DOHH2 (cell line): ENCODE data around the gene MXRA5.

Source experiments
- H3F3A ChIP-seq: fragments of 200-600 bp; sonication (generic), shearing (Covaris generic); 2 replicates; pipeline ENCODE4 v1.6.0; 2016; ENCODE audit warnings: antibody characterized with exemption, mild to moderate bottlenecking; ENCODE audit not compliant: control insufficient read depth, insufficient read depth
- H3K27ac ChIP-seq: fragments of 200-600 bp; sonication (generic); 2 replicates; pipeline ENCODE4 v1.5.1; 2014; ENCODE audit warnings: low read depth, mild to moderate bottlenecking, low read length, moderate library complexity
- H3K27me3 ChIP-seq: fragments of 200-600 bp; sonication (generic); 2 replicates; pipeline ENCODE4 v1.6.1; 2014; ENCODE audit warnings: mild to moderate bottlenecking, low read length, mixed read lengths; ENCODE audit not compliant: control insufficient read depth
- H3K36me3 ChIP-seq: fragments of 200-600 bp; sonication (generic); 2 replicates; pipeline ENCODE4 v1.6.1; 2014; ENCODE audit warnings: mild to moderate bottlenecking, low read length, moderate library complexity, mixed read lengths; ENCODE audit not compliant: control insufficient read depth
- H3K4me1 ChIP-seq: fragments of 200-600 bp; sonication (generic); 2 replicates; pipeline ENCODE4 v1.6.1; 2014; ENCODE audit warnings: mild to moderate bottlenecking, low read length, mixed read lengths; ENCODE audit not compliant: control insufficient read depth
- H3K4me2 ChIP-seq: fragments of 200-600 bp; sonication (generic); 2 replicates; pipeline ENCODE4 v1.6.0; 2014; ENCODE audit warnings: mild to moderate bottlenecking, low read length, moderate library complexity
- H3K4me3 ChIP-seq: fragments of 200-600 bp; sonication (generic); 2 replicates; pipeline ENCODE4 v1.5.1; 2014; ENCODE audit warnings: mild to moderate bottlenecking, low read length, mixed read lengths
- H3K79me2 ChIP-seq: fragments of 200-600 bp; sonication (generic); 2 replicates; pipeline ENCODE4 v1.6.1; 2014; ENCODE audit warnings: mild to moderate bottlenecking, low read length, mixed read lengths; ENCODE audit not compliant: control insufficient read depth
- H3K9me2 ChIP-seq: fragments of 200-600 bp; sonication (generic); replicated peaks from 2 replicates; pipeline ENCODE4 v1.6.1; 2014; ENCODE audit warnings: mild to moderate bottlenecking, low read length, mixed read lengths; ENCODE audit not compliant: control insufficient read depth
- H3K9me3 ChIP-seq: fragments of 200-600 bp; sonication (generic); 2 replicates; pipeline ENCODE4 v1.6.1; 2014; ENCODE audit warnings: antibody characterized with exemption, low read length, mixed read lengths; ENCODE audit not compliant: control insufficient read depth, insufficient read depth
- H4K20me1 ChIP-seq: fragments of 200-600 bp; sonication (generic); 2 replicates; pipeline ENCODE4 v1.6.0; 2014; ENCODE audit warnings: low read depth, mild to moderate bottlenecking, antibody characterized with exemption, low read length, moderate library complexity; ENCODE audit not compliant: control insufficient read depth, insufficient read depth
- EZH2phosphoT487 ChIP-seq: fragments of 200-600 bp; sonication (generic); IDR thresholded peaks from 2 replicates; pipeline ENCODE4 v1.6.1; 2017; ENCODE audit warnings: borderline replicate concordance, mild to moderate bottlenecking, antibody characterized with exemption, low read length, moderate library complexity, mixed read lengths
- TF ChIP-seq, protein P1 (sequence below): fragments of 200-600 bp; sonication (generic); IDR thresholded peaks from one replicate; pipeline ENCODE4 v1.5.1; 2014; ENCODE audit warnings: antibody characterized with exemption, mild to moderate bottlenecking, low read depth, low read length; ENCODE audit not compliant: poor library complexity, severe bottlenecking

The MXRA5 gene

DNA sequence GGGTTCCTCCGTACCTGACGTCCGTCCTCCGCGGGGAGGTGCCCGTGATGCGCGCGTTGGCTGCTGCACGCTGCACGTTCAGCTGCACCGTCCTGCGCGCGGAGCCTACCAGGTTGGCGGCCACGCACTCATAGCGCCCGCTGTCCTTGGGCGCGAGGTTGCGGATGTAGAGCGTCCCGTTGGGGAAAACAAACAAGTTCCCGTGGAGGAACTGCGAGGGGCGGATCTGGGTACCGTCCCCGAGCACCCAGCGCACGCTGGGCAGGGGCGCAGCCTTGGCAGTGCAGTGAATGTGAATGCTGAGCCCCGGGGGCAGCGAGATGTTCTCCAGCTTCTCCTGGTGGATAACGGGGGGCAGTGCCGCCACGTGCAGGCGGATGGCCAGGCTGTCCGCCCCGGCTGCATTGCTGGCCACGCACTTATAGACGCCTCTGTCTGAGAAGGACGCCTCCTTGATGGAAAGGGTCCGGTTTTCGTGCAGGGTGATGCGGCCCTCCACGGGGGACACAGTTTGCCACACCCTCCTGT is 29.2 kb downstream of the MXRA5 start:
- Histone ChIP-seq H3K4me3 (no peak overlapping the region), H3K9me2 (no peaks in the 10 kb centered on the region), H3K9me3 (no peaks in the 10 kb centered on the region), H3K4me1 (no peaks in the 10 kb centered on the region), H3K4me2 (no peak overlapping the region), H3K79me2 (no peaks in the 10 kb centered on the region), H3K36me3 (no peaks in the 10 kb centered on the region), H3K27me3 (no peaks in the 10 kb centered on the region), H3F3A (no peaks in the 10 kb centered on the region), H4K20me1 (no peaks in the 10 kb centered on the region), H3K27ac (no peak overlapping the region)
- TF ChIP-seq, protein P1, sequence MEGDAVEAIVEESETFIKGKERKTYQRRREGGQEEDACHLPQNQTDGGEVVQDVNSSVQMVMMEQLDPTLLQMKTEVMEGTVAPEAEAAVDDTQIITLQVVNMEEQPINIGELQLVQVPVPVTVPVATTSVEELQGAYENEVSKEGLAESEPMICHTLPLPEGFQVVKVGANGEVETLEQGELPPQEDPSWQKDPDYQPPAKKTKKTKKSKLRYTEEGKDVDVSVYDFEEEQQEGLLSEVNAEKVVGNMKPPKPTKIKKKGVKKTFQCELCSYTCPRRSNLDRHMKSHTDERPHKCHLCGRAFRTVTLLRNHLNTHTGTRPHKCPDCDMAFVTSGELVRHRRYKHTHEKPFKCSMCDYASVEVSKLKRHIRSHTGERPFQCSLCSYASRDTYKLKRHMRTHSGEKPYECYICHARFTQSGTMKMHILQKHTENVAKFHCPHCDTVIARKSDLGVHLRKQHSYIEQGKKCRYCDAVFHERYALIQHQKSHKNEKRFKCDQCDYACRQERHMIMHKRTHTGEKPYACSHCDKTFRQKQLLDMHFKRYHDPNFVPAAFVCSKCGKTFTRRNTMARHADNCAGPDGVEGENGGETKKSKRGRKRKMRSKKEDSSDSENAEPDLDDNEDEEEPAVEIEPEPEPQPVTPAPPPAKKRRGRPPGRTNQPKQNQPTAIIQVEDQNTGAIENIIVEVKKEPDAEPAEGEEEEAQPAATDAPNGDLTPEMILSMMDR: no peak
- no peak for TF ChIP-seq EZH2phosphoT487

DNA sequence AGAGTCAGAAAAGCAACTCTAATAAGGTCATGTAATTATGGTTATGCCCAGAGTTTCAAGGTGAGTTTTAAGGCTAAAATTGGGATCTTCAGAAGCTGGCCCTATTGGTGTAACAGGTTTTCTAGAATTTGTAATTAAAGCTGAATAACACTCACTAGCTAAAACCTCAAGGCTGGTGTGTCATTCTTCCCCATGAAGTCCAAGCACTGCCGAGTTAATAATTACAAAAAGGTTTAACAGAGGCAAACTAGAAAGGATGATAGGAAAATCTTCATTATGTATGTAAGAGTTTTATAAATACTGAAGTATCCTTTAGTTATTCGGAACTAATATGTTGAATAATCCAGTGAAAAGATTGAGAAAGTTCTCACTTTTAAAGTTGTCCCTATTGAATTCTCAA is 34.3 kb downstream of the MXRA5 start:
- Histone ChIP-seq H3K4me3 (no peak overlapping the region), H3K4me2 (no peak overlapping the region), H4K20me1 (no peaks in the 10 kb centered on the region), H3K79me2 (no peaks in the 10 kb centered on the region), H3F3A (no peaks in the 10 kb centered on the region), H3K27me3 (no peaks in the 10 kb centered on the region), H3K27ac (no peak overlapping the region), H3K9me2 (no peaks in the 10 kb centered on the region), H3K9me3 (no peaks in the 10 kb centered on the region), H3K4me1 (no peaks in the 10 kb centered on the region), H3K36me3 (no peaks in the 10 kb centered on the region)
- TF ChIP-seq EZH2phosphoT487: no peak
- TF ChIP-seq, protein P1: no peak

- Histone ChIP-seq H3K4me1 (no peaks in the 10 kb centered on the region), H3K4me3 (no peak overlapping the region), H3K27me3 (no peaks in the 10 kb centered on the region), H3K9me3 (no peaks in the 10 kb centered on the region), H3F3A (no peaks in the 10 kb centered on the region), H3K9me2 (no peaks in the 10 kb centered on the region), H4K20me1 (no peaks in the 10 kb centered on the region), H3K79me2 (no peaks in the 10 kb centered on the region), H3K36me3 (no peaks in the 10 kb centered on the region), H3K4me2 (no peak overlapping the region), H3K27ac (no peak overlapping the region)
- TF ChIP-seq, protein P1: no peak
- TF ChIP-seq EZH2phosphoT487: no peak
These were observed 38.6 kb downstream of the MXRA5 start for GRCh38 chrX:3307881-3308280.
